HG03196 (cell line): ENCODE measurements around the gene TCHHL1.
"Not testable (repeated sequence)": the region's sequence is repeated elsewhere in the genome, so short reads cannot be mapped to it uniquely, and the experiment has no call there.

Source experiments
- ATAC-seq: cut with Tn5 transposase; IDR thresholded peaks from one replicate; pipeline ENCODE4 v1.9.1; 2021; ENCODE audit not compliant: unreplicated experiment

The TCHHL1 gene

DNA sequence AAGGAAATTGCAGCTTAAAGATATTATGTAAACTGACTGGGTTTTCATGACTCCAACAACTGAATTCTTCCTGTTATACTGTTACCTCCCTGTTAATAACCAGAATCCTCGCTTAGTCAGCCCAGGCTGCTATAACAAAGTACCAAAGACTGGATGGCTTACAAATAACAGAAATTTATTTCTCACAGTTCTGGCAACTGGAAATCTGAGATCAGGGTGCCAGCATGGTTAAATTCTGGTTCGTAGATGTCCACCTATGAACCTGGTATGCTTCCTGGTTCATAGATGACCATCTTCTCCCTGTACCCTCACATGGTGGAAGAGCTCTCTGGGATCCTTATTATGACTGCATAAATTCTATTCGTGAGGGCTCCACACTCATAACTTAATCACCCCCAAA, 8.1 kb upstream of the TCHHL1 start:
- ATAC-seq = no peak

DNA sequence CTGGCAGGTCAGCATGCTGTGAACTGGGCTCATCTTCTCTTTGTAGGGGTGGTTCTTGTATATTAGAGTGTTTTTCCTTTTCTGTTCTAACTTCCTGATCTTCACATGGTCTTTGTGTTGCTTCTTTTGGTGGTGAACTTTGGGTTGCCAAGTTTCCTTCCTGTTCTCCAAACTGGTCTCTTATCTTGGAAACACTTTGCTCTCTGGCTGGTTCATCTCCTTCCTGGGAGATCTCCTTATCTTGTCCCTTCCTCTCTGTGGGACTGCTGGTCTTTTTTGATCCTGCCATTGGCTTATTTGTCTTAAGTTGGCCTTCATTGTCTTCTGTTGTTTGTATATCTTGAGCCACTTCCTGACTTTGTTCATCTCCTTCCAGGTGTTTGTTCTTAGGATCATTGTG, 2.1 kb downstream of the TCHHL1 start:
- no peak for ATAC-seq

GRCh38 chr1:152084853-152085252, 4.0 kb downstream of the TCHHL1 start:
- no peak for ATAC-seq

GRCh38 chr1:152081026-152081425, 7.8 kb downstream of the TCHHL1 start:
- ATAC-seq = not testable (repeated sequence)

- not testable (repeated sequence) for ATAC-seq
Measured at GRCh38 chr1:152080494-152080893, 8.4 kb downstream of the TCHHL1 start.

DNA sequence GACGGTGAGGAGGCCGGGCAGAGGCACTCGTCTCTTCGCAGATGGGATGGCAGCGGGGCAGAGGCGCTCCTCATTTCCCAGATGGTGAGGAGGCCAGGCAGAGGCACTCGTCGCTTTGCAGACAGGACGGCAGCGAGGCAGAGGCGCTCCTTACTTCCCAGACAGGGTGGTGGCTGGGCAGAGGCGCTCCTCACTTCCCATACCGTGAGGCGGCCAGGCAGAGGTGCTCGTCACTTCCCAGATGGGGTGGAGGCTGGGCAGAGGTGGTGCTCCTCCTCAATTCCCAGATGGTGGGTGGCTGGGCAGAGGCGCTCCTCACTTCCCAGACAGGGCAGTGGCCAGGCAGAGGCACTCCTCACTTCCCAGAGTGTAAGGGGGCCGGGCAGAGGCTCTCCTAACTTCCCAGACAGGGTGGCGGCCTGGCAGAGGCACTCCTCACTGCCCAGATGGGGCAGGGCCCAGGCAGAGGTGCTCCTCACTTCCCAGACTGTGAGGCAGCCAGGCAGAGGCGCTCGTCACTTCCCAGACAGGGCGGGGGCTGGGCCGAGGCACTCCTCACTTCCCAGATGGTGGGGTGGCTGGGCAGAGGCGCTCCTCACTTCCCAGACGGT, 9.9 kb downstream of the TCHHL1 start:
- no peak for ATAC-seq

- ATAC-seq = no peak
Measured at GRCh38 chr1:152072311-152072710, 16.6 kb downstream of the TCHHL1 start.

- no peak for ATAC-seq
Measured at GRCh38 chr1:152071123-152071522, 17.7 kb downstream of the TCHHL1 start.

- no peak for ATAC-seq
Measured at GRCh38 chr1:152067929-152068328, 20.9 kb downstream of the TCHHL1 start.

GRCh38 chr1:152067150-152067549, 21.7 kb downstream of the TCHHL1 start:
- no peak for ATAC-seq

DNA sequence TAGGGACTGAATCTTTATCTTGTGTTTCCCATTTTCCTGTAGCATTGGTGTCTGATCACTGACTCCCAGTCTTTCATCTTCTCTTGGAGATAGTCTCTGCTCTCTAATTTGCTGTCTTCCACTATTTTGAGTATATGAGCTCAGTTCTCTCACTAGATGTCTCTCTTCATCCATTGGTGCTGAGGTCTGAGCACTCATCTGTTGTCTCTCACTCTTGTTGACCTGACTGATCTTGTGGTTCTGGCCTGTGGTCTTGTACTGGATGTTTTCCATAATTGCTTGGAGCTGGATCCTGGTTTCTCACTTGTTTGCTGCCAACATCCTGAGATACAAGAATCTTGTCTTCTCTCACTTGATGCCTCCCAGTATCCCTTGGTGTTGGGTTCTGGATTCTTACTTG, 26.9 kb downstream of the TCHHL1 start:
- ATAC-seq = no peak

- ATAC-seq = no peak
Measured at GRCh38 chr1:152053375-152053774, 35.5 kb downstream of the TCHHL1 start.

GRCh38 chr1:152052606-152053005, 36.3 kb downstream of the TCHHL1 start:
- ATAC-seq = no peak

DNA sequence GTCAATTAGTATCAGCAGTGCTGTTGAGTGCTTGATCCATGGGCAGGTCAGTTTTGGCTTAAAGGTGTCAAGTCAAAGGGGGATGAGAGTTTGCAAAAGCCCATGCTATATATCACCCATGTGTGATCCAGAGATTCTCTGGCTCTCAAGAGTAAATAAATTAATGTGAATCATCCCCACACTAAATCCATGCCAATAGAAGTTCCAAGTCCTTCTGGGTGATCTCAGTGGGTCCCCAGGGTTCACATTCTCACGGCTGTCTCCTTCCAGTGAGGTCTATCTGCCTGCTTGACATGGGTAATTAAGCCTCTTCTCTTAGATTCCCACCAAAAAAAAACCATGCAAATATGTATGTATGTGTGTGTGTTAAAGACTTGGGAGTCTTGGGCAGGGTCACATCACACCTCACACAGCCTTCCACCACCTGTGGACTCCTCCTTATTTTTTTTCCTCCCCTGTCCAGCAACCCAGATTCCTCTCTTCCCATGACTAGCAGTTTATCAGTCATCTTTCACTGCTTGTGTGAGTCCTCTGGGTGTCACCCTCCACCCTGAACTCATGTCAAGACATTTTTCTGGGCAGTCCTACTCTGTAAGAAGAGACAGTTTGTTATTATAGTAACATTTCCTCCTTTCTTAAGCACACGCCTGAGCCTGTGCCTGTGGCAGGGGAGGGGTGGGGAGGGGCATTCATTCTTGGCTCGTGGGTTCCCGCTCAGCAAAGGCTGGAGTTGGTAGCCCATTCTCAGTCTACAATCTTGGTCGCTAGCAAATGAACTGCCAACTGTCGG, 37.8 kb downstream of the TCHHL1 start:
- ATAC-seq = no peak

- ATAC-seq = no peak
Measured at GRCh38 chr1:152049291-152050083, 39.4 kb downstream of the TCHHL1 start.

GRCh38 chr1:152048416-152049009, 40.4 kb downstream of the TCHHL1 start:
- peak; percentile 33 for ATAC-seq

- ATAC-seq = peak; percentile 96
Measured at GRCh38 chr1:152047730-152048415, 41.0 kb downstream of the TCHHL1 start.

DNA sequence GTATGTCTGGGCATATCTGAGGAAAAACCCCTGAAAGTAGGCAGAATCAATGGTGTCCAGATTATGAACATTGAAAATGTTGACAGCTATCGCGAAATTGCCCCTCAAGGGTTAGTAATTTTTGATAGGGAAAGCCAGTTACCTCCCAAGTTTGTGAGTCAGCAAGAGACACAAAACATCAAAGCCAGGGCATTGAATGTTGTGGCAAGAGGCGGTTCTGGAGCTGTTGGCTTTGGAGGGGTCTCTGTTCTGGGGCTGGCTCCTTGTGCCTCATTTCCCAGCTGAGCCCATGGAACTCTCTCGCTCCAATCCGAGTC, 41.5 kb downstream of the TCHHL1 start:
- ATAC-seq = no peak

DNA sequence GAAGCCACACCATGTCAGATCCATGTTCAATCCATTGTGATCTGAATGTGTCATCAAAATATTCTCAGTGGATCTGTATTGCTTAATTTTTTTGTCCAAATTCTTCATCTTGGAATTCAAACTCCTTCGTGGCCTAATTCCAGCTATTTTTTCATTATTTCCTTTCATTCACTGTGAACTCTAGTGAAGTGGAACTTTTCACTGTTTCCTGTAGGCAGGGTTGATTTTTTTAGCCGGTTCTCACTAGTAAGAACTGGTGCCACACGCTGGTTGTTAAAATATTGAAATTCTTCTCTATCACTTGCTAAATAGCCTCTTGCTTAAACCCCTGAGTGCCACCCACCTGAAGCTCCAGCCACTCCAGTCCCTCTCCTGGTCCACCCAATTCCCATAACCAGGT, 44.5 kb downstream of the TCHHL1 start:
- ATAC-seq = no peak

DNA sequence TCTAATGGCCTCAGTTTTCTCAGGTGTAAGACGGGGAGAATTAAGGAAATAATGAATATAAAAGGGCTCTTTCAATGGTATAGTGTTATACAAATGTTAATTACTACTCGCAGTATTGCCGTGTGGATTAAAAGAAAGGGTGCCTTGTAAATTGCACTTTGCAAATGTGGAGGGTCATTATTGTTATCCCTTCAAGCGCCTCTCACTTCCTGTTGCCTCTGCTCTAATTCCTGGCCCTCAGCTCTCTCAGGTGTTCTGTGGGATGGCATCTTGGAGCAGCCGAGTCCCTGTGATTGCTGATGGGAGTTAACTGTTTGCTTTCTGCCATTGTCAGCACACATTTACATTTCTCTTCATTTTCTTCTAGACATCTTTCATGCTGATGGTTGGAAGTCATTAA, 45.0 kb downstream of the TCHHL1 start:
- ATAC-seq = no peak

- ATAC-seq = no peak
Measured at GRCh38 chr1:152042030-152042429, 46.8 kb downstream of the TCHHL1 start.
